DOHH2 (cell line): ENCODE results near the gene ABLIM2.

Experiments
- EZH2phosphoT487 ChIP-seq: fragments of 200-600 bp; sonication (generic); IDR thresholded peaks from 2 replicates; pipeline ENCODE4 v1.6.1; 2017; ENCODE audit warnings: borderline replicate concordance, mild to moderate bottlenecking, antibody characterized with exemption, low read length, moderate library complexity, mixed read lengths
- TF ChIP-seq, protein P1 (sequence below): fragments of 200-600 bp; sonication (generic); IDR thresholded peaks from one replicate; pipeline ENCODE4 v1.5.1; 2014; ENCODE audit warnings: antibody characterized with exemption, mild to moderate bottlenecking, low read depth, low read length; ENCODE audit not compliant: poor library complexity, severe bottlenecking

DNA sequence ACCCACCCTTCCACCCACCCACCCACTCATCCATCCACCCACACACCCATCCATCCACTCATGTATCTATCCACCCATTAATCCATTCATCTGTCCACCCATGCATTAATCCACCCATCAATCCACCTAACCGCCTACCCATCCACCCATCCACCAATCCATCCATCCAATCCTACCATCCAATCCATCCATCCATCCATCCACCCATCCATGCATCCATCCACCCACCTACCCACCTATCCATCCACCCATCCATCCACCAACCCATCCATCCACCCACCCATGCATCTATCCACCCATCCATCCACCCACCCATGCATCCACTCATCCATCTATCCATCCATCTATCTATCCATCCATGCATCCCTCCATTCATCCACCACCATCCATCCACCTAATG lies 184.2 kb downstream of the ABLIM2 start:
- TF ChIP-seq, protein P1, sequence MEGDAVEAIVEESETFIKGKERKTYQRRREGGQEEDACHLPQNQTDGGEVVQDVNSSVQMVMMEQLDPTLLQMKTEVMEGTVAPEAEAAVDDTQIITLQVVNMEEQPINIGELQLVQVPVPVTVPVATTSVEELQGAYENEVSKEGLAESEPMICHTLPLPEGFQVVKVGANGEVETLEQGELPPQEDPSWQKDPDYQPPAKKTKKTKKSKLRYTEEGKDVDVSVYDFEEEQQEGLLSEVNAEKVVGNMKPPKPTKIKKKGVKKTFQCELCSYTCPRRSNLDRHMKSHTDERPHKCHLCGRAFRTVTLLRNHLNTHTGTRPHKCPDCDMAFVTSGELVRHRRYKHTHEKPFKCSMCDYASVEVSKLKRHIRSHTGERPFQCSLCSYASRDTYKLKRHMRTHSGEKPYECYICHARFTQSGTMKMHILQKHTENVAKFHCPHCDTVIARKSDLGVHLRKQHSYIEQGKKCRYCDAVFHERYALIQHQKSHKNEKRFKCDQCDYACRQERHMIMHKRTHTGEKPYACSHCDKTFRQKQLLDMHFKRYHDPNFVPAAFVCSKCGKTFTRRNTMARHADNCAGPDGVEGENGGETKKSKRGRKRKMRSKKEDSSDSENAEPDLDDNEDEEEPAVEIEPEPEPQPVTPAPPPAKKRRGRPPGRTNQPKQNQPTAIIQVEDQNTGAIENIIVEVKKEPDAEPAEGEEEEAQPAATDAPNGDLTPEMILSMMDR, result no peak
- no peak for TF ChIP-seq EZH2phosphoT487
